ENCODE results near the gene TEAD2.

DNA sequence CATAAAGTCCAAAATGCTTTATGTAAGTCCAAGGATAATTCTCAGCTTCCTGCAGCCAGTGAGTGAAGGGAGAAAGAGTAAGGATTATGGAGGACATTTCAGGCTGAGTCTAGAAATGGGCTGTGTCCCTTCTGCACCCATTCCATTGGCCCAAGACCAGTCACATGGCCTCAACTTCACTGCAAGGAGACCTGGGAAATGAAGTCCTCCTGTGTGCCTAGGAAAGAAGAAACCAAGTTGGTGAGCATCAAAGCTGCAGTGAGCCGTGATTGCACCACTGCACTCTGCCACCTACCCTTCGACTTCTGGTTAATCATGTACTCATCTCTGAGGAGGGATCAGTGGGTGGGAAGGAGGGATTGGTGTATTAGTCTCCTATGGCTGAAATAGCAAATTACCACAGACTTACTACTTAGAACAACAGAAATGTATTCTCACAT lies 30.6 kb downstream of the TEAD2 start:
- TF ChIP-seq ZNF274 (IDR thresholded peaks at IDR 0.05; ENCODE audit: low read depth, low read length) (no peak), YY1 (IDR thresholded peaks at IDR 0.05; ENCODE audit: insufficient read depth, insufficient read length) (no peak), SUZ12 (IDR thresholded peaks at IDR 0.05; ENCODE audit: extremely low read depth, insufficient read depth, insufficient read length) (no peak)

All from NT2/D1 (cell line).